Duodenal mucosa (tissue), 2 donors: ENCODE results near the gene BBC3.

Experiments used
- H3K27ac ChIP-seq: one replicate; pipeline ENCODE4 v1.7.0; 2013; ENCODE audit warnings: low read depth, low read length
- H3K27me3 ChIP-seq, 2 donors: one replicate each; pipeline ENCODE4 v1.7.0; 2013; ENCODE audit warnings: low read length in 2 of 2, control low read depth in 1 of 2; ENCODE audit not compliant: insufficient read depth in 2 of 2, control insufficient read depth in 1 of 2
- H3K36me3 ChIP-seq, 2 donors: one replicate each; pipeline ENCODE4 v1.7.0; 2013; ENCODE audit warnings: low read length in 2 of 2, control low read depth in 1 of 2; ENCODE audit not compliant: insufficient read depth in 2 of 2, control insufficient read depth in 1 of 2
- H3K4me1 ChIP-seq, 2 donors: one replicate each; pipeline ENCODE4 v1.7.0; 2013; ENCODE audit warnings: low read length in 2 of 2, control low read depth in 1 of 2; ENCODE audit not compliant: insufficient read depth in 2 of 2, control insufficient read depth in 1 of 2
- H3K4me3 ChIP-seq, 2 donors: one replicate each; pipeline ENCODE4 v1.7.0; 2013; ENCODE audit warnings: low read length in 2 of 2, low read depth in 1 of 2
- H3K9ac ChIP-seq, 2 donors: one replicate each; pipeline ENCODE4 v1.7.0; 2013; ENCODE audit warnings: low read length in 2 of 2, low read depth in 1 of 2
- H3K9me3 ChIP-seq, 2 donors: one replicate each; pipeline ENCODE4 v1.7.0; 2013; ENCODE audit warnings: low read length in 2 of 2, control low read depth in 1 of 2; ENCODE audit not compliant: control insufficient read depth in 1 of 2

BBC3 gene

DNA sequence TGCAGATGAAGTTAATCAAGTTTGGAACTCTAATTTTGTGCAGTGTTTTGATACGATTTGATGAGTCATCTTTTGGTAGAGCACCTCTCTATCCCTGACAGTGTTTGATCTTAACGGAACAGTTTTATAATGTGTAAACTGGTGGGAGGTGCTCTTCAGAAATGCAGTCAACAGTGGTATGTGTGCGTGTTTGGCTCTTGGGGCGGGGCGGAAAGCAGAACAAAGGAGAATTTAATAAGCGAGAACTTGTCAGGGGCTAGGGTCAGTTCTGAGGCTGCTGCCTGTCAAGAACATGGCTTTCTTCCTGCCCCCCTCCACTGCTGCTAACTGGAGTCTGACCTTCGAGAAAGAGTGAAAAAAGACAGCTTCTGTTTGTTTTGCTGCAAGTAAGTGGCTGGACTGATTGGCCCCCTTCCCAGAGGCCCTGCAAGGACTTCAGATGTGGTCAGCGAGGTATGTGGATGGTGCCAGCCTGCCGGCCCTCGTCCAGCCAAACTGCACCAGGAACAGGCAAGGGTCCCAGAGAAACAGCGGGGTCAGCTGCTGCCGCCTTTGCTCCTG lies 40.8 kb downstream of the BBC3 start:
- Histone ChIP-seq H3K4me3 (no peak overlapping the region), H3K4me1 (peaks cover 27 to 33% of the 10 kb centered on the region in 2 donors)

GRCh38 chr19:47188507-47189033 lies 42.4 kb downstream of the BBC3 start:
- Histone ChIP-seq H3K9me3 (no peaks in the 10 kb centered on the region), H3K4me1 (peaks cover 27 to 33% of the 10 kb centered on the region in 2 donors), H3K27ac (no peak overlapping the region), H3K36me3 (peaks cover 0 to 3% of the 10 kb centered on the region in 2 donors), H3K27me3 (no peaks in the 10 kb centered on the region), H3K9ac (no peak overlapping the region), H3K4me3 (no peak overlapping the region)

More for the DNA sequence above, 40.8 kb downstream of the BBC3 start:
- Histone ChIP-seq H3K27ac (no peak overlapping the region), H3K36me3 (no peaks in the 10 kb centered on the region), H3K9ac (peak overlapping the region in 1 of 2 donors; percentile 21), H3K9me3 (no peaks in the 10 kb centered on the region), H3K27me3 (no peaks in the 10 kb centered on the region)

DNA sequence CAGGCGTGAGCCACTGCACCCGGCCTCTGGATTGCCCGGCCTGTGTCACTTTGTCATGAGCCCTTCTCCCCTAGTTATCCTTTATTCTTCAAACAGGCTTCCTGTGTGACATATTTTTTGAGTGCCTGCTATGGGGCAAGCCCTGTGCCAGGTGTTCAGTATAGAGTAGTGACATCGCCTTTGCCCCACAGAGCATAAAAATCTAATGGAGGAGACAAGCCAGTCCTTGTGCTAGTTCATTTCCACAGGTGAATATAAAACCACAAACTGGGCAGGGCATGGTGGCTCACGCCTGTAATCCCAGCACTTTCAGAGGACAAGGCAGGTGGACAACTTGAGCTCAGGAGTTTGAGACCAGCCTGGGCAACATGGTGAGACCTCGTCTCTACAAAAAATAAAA lies 43.2 kb downstream of the BBC3 start:
- H3K27ac ChIP-seq, result no peak overlapping the region
- H3K27me3 ChIP-seq, result no peaks in the 10 kb centered on the region
- H3K36me3 ChIP-seq, result peaks cover 0 to 8% of the 10 kb centered on the region in 2 donors
- peaks cover 27 to 33% of the 10 kb centered on the region in 2 donors for H3K4me1 ChIP-seq
- H3K9ac ChIP-seq, result no peak overlapping the region
- H3K4me3 ChIP-seq, result no peak overlapping the region
- H3K9me3 ChIP-seq, result no peaks in the 10 kb centered on the region

DNA sequence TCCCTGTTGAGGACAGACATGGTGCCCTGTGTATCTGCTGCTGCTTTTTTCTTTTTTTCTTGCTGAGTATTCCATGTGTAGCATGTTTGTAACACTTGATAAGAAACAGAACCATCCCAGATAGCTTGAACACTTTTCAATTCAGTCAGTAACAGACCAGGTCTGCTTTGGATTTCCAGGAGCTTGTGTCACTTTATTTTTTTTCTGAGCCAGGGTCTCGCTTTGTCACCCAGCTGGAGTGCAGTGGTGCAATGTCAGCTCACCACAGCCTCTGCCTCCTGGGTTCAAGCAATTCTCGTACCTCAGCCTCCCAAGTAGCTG lies 43.7 kb downstream of the BBC3 start:
- no peak overlapping the region for H3K9ac ChIP-seq
- H3K36me3 ChIP-seq, result peaks cover 0 to 12% of the 10 kb centered on the region in 2 donors
- peaks cover 27 to 33% of the 10 kb centered on the region in 2 donors for H3K4me1 ChIP-seq
- H3K27ac ChIP-seq, result no peak overlapping the region
- no peaks in the 10 kb centered on the region for H3K9me3 ChIP-seq
- H3K27me3 ChIP-seq, result no peaks in the 10 kb centered on the region
- no peak overlapping the region for H3K4me3 ChIP-seq

DNA sequence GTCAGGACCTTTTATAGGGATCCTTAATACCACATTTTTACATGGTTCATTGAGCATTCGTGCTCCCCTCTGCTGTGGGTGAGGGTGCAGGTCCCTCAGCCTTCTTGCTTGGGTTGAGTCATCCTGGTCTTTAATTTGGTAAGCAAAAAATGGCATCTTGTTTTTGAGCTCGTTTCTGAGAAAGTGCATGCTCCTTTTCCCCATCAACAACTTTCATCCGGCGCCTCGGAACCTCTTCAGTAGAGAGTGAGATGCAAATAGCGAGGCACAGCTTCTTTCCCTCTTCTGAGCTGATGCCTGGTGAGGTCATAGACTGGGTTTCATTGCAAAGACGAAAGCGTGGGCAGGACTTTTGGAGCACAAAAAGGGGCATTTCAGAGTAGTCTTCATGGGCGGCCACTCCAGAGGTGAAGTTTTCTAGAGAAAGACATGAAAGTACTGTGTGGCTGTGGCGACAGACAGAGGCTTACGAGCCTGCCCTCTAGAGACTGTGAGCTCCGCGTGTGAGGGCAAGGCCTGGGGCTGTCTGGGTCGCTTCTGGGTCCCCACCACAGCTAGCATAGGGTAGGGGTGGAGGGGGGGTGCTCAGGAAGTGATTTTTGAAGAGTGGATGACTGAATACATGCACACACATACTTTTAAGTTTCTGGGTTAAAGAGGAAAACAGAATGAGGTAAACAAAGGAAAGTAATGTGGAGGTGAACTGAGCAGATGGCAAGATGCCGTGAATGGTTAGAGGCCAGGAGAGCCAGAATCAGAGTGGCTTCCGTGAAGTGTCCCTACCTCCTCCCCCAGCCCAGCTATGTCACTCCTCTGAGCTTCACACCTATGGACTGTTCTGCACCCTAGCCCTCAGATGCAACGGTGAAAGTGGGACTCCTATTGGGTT lies 44.3 kb downstream of the BBC3 start:
- Histone ChIP-seq H3K9ac (no peak overlapping the region), H3K27me3 (no peaks in the 10 kb centered on the region), H3K27ac (no peak overlapping the region), H3K4me1 (peaks cover 27 to 33% of the 10 kb centered on the region in 2 donors), H3K9me3 (no peaks in the 10 kb centered on the region), H3K4me3 (no peak overlapping the region), H3K36me3 (peaks cover 0 to 14% of the 10 kb centered on the region in 2 donors)

DNA sequence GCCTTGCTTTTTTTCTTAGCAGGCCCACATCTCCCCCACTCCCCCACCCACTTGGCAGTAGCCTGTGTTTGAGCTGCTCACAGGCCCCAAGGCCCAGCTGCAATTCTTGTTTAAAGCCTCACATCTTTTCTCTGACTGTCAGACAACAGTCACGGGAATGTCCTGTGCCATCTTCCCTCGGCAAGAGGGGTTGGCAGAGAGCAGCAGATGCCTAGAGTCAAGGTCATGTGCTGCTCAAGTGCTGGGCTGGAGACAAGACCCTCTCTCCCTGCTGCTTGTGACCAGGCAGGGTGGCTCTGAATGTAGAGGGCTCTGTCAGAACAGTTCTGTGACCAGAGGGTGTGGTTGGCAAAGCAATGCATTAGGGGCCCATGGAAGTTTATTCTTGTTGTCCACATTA lies 47.4 kb downstream of the BBC3 start:
- Histone ChIP-seq H3K36me3 (peaks cover 0 to 23% of the 10 kb centered on the region in 2 donors), H3K9me3 (no peaks in the 10 kb centered on the region), H3K4me3 (no peak overlapping the region), H3K27ac (no peak overlapping the region), H3K27me3 (no peaks in the 10 kb centered on the region), H3K9ac (no peak overlapping the region), H3K4me1 (peaks cover 8 to 15% of the 10 kb centered on the region in 2 donors)

- no peak overlapping the region for H3K4me3 ChIP-seq
- peaks cover 0 to 29% of the 10 kb centered on the region in 2 donors for H3K36me3 ChIP-seq
- H3K27me3 ChIP-seq, result no peaks in the 10 kb centered on the region
- H3K4me1 ChIP-seq, result no peaks in the 10 kb centered on the region
- no peak overlapping the region for H3K9ac ChIP-seq
- H3K27ac ChIP-seq, result no peak overlapping the region
- no peaks in the 10 kb centered on the region for H3K9me3 ChIP-seq
Observed at GRCh38 chr19:47179653-47180310, 51.2 kb downstream of the BBC3 start.

- H3K27ac ChIP-seq, result no peak overlapping the region
- no peaks in the 10 kb centered on the region for H3K27me3 ChIP-seq
- H3K36me3 ChIP-seq, result peaks cover 6 to 28% of the 10 kb centered on the region in 2 donors
- H3K9ac ChIP-seq, result no peak overlapping the region
- H3K4me3 ChIP-seq, result no peak overlapping the region
- H3K4me1 ChIP-seq, result no peaks in the 10 kb centered on the region
- H3K9me3 ChIP-seq, result no peaks in the 10 kb centered on the region
Observed at GRCh38 chr19:47176627-47177090, 54.3 kb downstream of the BBC3 start.

DNA sequence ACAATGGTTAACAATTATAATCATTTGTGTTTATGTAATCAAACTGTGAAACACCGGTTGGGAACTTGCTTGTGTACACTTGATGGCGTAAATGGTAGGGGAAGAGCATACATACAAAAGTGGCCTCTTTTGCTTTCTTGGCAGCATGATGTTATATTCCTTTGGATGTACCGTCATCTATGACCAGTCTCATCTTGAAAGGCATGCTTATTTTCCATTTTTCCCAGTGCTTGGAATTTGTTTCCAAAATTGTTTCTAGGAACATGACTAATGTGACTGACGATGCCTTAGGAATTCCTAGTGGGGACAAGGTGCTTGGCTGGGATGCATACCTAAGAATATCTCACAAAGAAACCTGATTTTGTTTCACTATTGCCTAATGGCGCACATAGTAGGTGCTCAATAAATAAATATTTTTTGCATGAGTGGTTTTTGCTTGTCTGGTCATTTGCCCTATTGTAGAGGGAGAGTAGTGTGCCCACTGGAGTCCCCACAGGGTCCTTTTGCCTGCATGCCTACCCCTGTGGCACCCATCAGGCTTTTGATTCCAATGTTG lies 54.9 kb downstream of the BBC3 start:
- Histone ChIP-seq H3K9me3 (no peaks in the 10 kb centered on the region), H3K27me3 (no peaks in the 10 kb centered on the region), H3K36me3 (peaks cover 6 to 32% of the 10 kb centered on the region in 2 donors), H3K9ac (no peak overlapping the region), H3K4me1 (no peaks in the 10 kb centered on the region), H3K27ac (no peak overlapping the region), H3K4me3 (no peak overlapping the region)
